Left ventricle myocardium inferior (tissue), 1 donor: ENCODE results near the gene PKIB. TPM values are rescaled to one million over a fixed set of nuclear protein-coding genes. Genes with fewer than 3 reads are reported as not detected.

Experiments
- DNase-seq: peaks from one replicate; pipeline ENCODE4 v3.0.0-alpha.2; 2020
- H3K27ac ChIP-seq: fragments of 200-600 bp; replicated peaks from 2 replicates; pipeline ENCODE4 v1.8.0; 2021
- H3K27me3 ChIP-seq: fragments of 200-600 bp; 2 replicates; pipeline ENCODE4 v1.8.0; 2021; ENCODE audit warnings: low read depth
- H3K36me3 ChIP-seq: fragments of 200-600 bp; 2 replicates; pipeline ENCODE4 v1.8.0; 2021
- H3K4me1 ChIP-seq: fragments of 200-600 bp; 2 replicates; pipeline ENCODE4 v1.8.0; 2021
- H3K4me3 ChIP-seq: fragments of 200-600 bp; 2 replicates; pipeline ENCODE4 v1.8.0; 2021; ENCODE audit warnings: mild to moderate bottlenecking, moderate library complexity
- H3K9me3 ChIP-seq: fragments of 200-600 bp; replicated peaks from 2 replicates; pipeline ENCODE4 v1.8.0; 2021
- CTCF ChIP-seq: fragments of 200-600 bp; IDR thresholded peaks from 2 replicates; pipeline ENCODE4 v1.8.0; 2021; ENCODE audit warnings: antibody characterized with exemption, mild to moderate bottlenecking, borderline replicate concordance
- intact Hi-C: fragments of 100-400 bp; cut with micrococcal nuclease; formaldehyde crosslinking; loops from one replicate; pipeline ENCODE4 v1.11.0; 2022
- total RNA-seq: library from RNA; stranded (reverse); fragmentation: NEBNext Ultra II Directional; extraction: Animal tissue kit (Norgen Biotek cat#: 25700); gene quantifications from one replicate; pipeline ENCODE4 v1.2.1, GENCODE V29; 2021
- donor health status: DM: no; HTN: yes; CAD: no; lungs with severe emphysema.

PKIB gene
- total RNA-seq, 1 donor from 2014 or later = 0.30 TPM

- TF ChIP-seq CTCF = no peak
- H3K27ac ChIP-seq = no peak overlapping the region
- H3K4me1 ChIP-seq = no peaks in the 10 kb centered on the region
- H3K27me3 ChIP-seq = peaks cover 22% of the 10 kb centered on the region
- H3K36me3 ChIP-seq = no peaks in the 10 kb centered on the region
- no peaks in the 10 kb centered on the region for H3K9me3 ChIP-seq
- no peak for DNase-seq
- no peak overlapping the region for H3K4me3 ChIP-seq
- intact Hi-C loops = no loop called here
Measured at GRCh38 chr6:122714059-122714458, 103.9 kb downstream of the PKIB start.

GRCh38 chr6:122715725-122716124 lies 105.5 kb downstream of the PKIB start:
- H3K9me3 ChIP-seq = no peaks in the 10 kb centered on the region
- H3K4me3 ChIP-seq = no peak overlapping the region
- intact Hi-C loops = no loop called here
- H3K27ac ChIP-seq = no peak overlapping the region
- H3K4me1 ChIP-seq = no peaks in the 10 kb centered on the region
- no peaks in the 10 kb centered on the region for H3K36me3 ChIP-seq
- H3K27me3 ChIP-seq = peaks cover 23% of the 10 kb centered on the region
- no peak for DNase-seq
- TF ChIP-seq CTCF = no peak

GRCh38 chr6:122717350-122717749 lies 107.1 kb downstream of the PKIB start:
- intact Hi-C loops = no loop called here
- H3K27me3 ChIP-seq = peaks cover 36% of the 10 kb centered on the region
- no peak overlapping the region for H3K27ac ChIP-seq
- no peaks in the 10 kb centered on the region for H3K9me3 ChIP-seq
- H3K4me1 ChIP-seq = no peaks in the 10 kb centered on the region
- TF ChIP-seq CTCF = no peak
- H3K36me3 ChIP-seq = no peaks in the 10 kb centered on the region
- no peak for DNase-seq
- no peak overlapping the region for H3K4me3 ChIP-seq

GRCh38 chr6:122718616-122719015 lies 108.4 kb downstream of the PKIB start:
- H3K27ac ChIP-seq = no peak overlapping the region
- H3K27me3 ChIP-seq = peaks cover 48% of the 10 kb centered on the region
- H3K9me3 ChIP-seq = no peaks in the 10 kb centered on the region
- H3K4me1 ChIP-seq = no peaks in the 10 kb centered on the region
- intact Hi-C loops = no loop called here
- H3K4me3 ChIP-seq = no peak overlapping the region
- no peaks in the 10 kb centered on the region for H3K36me3 ChIP-seq
- no peak for TF ChIP-seq CTCF
- DNase-seq = no peak

- Histone ChIP-seq H3K36me3 (no peaks in the 10 kb centered on the region), H3K27ac (no peak overlapping the region), H3K4me3 (no peak overlapping the region), H3K9me3 (no peaks in the 10 kb centered on the region), H3K27me3 (peaks cover 51% of the 10 kb centered on the region), H3K4me1 (no peaks in the 10 kb centered on the region)
- TF ChIP-seq CTCF = no peak
- intact Hi-C loops = no loop called here
- no peak for DNase-seq
Measured at GRCh38 chr6:122719176-122719575, 109.0 kb downstream of the PKIB start.

- Histone ChIP-seq H3K4me1 (no peaks in the 10 kb centered on the region), H3K4me3 (no peak overlapping the region), H3K27ac (no peak overlapping the region), H3K9me3 (no peaks in the 10 kb centered on the region), H3K27me3 (peaks cover 61% of the 10 kb centered on the region), H3K36me3 (no peaks in the 10 kb centered on the region)
- intact Hi-C loops = no loop called here
- no peak for TF ChIP-seq CTCF
- DNase-seq = no peak
Measured at GRCh38 chr6:122722746-122723145, 112.5 kb downstream of the PKIB start.
